Measurements from ENCODE around the gene GTF2B.

GRCh38 chr1:88911161-88911560 is 19.8 kb upstream of the GTF2B start:
- no peak for TF ChIP-seq KAT2B (IDR thresholded peaks at IDR 0.05; ENCODE audit: low read depth, low read length)
- no peak for TF ChIP-seq POLR2A (conservative IDR thresholded peaks at IDR 0.05)
- TF ChIP-seq GABPA (tag; conservative IDR thresholded peaks at IDR 0.05; ENCODE audit: low read depth): no peak
- no peak for TF ChIP-seq ZNF24 (IDR thresholded peaks at IDR 0.05)
- TF ChIP-seq CHD4 (IDR thresholded peaks at IDR 0.05; ENCODE audit: insufficient read depth, insufficient replicate concordance, low read depth, low read length, poor library complexity, severe bottlenecking): no peak
- TF ChIP-seq NR3C1 (CRISPR knock-in tag; IDR thresholded peaks at IDR 0.05): no peak
- no peak for TF ChIP-seq SFPQ (IDR thresholded peaks at IDR 0.05; ENCODE audit: low read depth, low read length)
- no peak for TF ChIP-seq SMAD4 (CRISPR knock-in tag; conservative IDR thresholded peaks at IDR 0.05)
- TF ChIP-seq ZFP36 (IDR thresholded peaks at IDR 0.05; ENCODE audit: low read depth, low read length, partially characterized antibody): no peak
- TF ChIP-seq PCBP1 (IDR thresholded peaks at IDR 0.05; ENCODE audit: low read depth, low read length, poor library complexity, severe bottlenecking): no peak
- no peak for TF ChIP-seq MTA2 (IDR thresholded peaks at IDR 0.05; ENCODE audit: low read depth)
- TF ChIP-seq JUN (IDR thresholded peaks at IDR 0.05; ENCODE audit: borderline replicate concordance, low read depth, low read length): no peak
- TF ChIP-seq JUN (CRISPR knock-in tag; IDR thresholded peaks at IDR 0.05; ENCODE audit: borderline replicate concordance): no peak
- no peak for TF ChIP-seq ERF (CRISPR knock-in tag; IDR thresholded peaks at IDR 0.05)
- no peak for TF ChIP-seq FOXP1 (CRISPR knock-in tag; IDR thresholded peaks at IDR 0.05)

All from K562 (cell line).